Activated T-cell treated with anti-CD3 and anti-CD28 coated beads, Interleukin-2, amount 50 U/mL, for 72 hours (primary cell): ENCODE measurements around the gene CAPN5. TPM values are rescaled to one million over a fixed set of nuclear protein-coding genes. Genes with fewer than 3 reads are reported as not detected.
A peak's percentile ranks its signal among the peaks of the same experiment; 100 is the strongest.
"Not testable (repeated sequence)": the region's sequence is repeated elsewhere in the genome, so short reads cannot be mapped to it uniquely, and the experiment has no call there.

Source experiments
- ATAC-seq, 2 donors: fragments of 150-1000 bp; cut with Tn5 transposase; replicated peaks in 1 of 2; 2 replicates each; pipeline ENCODE4 v1.10.0; 2021; ENCODE audit warnings: moderate library complexity in 2 of 2, mild to moderate bottlenecking in 1 of 2
- DNase-seq, 2 donors: peaks; one replicate each; pipeline ENCODE4 v3.0.0; 2021 to 2022; ENCODE audit warnings: mixed read lengths in 1 of 2
- H3K27ac Mint-ChIP-seq: one replicate; pipeline ENCODE4 v1.8.0; 2022; ENCODE audit warnings: mild to moderate bottlenecking, moderate library complexity, mixed read lengths
- H3K27me3 Mint-ChIP-seq: one replicate; pipeline ENCODE4 v1.8.0; 2022; ENCODE audit warnings: low read depth, mixed read lengths
- H3K36me3 Mint-ChIP-seq, 2 donors: one replicate each; pipeline ENCODE4 v1.8.0; 2022; ENCODE audit warnings: mixed read lengths in 2 of 2, mild to moderate bottlenecking in 1 of 2; ENCODE audit not compliant: insufficient read depth in 2 of 2
- H3K4me1 Mint-ChIP-seq: one replicate; pipeline ENCODE4 v1.8.0; 2022; ENCODE audit warnings: low read depth, mixed read lengths
- H3K4me3 Mint-ChIP-seq, 2 donors: one replicate each; pipeline ENCODE4 v1.8.0; 2022; ENCODE audit warnings: mild to moderate bottlenecking in 2 of 2, mixed read lengths in 2 of 2, moderate library complexity in 2 of 2
- H3K9me3 Mint-ChIP-seq, 2 donors: one replicate each; pipeline ENCODE4 v1.8.0; 2022; ENCODE audit warnings: mixed read lengths in 2 of 2
- total RNA-seq, 2 donors: library from RNA; stranded (reverse); gene quantifications; one replicate each; pipeline ENCODE4 v1.2.3, GENCODE V29; 2022

The CAPN5 gene
- total RNA-seq, 2 donors from 2014 or later: 1.0 to 1.1 TPM

DNA sequence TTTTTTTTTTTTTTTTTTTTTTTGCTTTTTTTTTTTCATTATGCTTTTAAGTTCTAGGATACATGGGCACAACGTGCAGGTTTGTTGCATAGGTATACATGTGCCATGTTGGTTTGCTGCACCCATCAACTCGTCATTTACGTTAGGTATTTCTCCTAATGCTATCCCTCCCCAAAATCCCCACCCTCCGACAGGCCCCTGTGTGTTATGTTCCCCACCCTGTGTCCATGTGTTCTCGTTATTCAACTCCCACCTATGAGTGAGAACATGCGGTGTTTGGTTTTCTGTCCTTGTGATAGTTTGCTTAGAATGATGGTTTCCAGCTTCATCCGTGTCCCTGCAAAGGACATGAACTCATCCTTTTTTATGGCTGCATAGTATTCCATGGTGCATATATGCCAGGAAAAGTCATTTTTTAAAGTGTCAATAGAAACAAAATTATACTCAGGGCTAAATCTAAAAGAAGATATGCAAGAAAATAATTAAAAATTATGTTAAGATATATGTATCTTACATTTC, 18.8 kb upstream of the CAPN5 start:
- H3K36me3 Mint-ChIP-seq, H3K27me3 Mint-ChIP-seq, DNase-seq, H3K9me3 Mint-ChIP-seq, H3K27ac Mint-ChIP-seq, H3K4me3 Mint-ChIP-seq, ATAC-seq: not testable (repeated sequence)
- peaks cover 15% of the 10 kb centered on the region for H3K4me1 Mint-ChIP-seq

- ATAC-seq (no peak), DNase-seq (no peak)
- Mint-ChIP-seq H3K27me3 (peaks cover 7% of the 10 kb centered on the region), H3K9me3 (no peaks in the 10 kb centered on the region), H3K4me1 (peaks cover 15% of the 10 kb centered on the region), H3K36me3 (no peaks in the 10 kb centered on the region), H3K27ac (no peak overlapping the region), H3K4me3 (no peak overlapping the region)
Observed at GRCh38 chr11:77049026-77049425, 17.7 kb upstream of the CAPN5 start.

DNA sequence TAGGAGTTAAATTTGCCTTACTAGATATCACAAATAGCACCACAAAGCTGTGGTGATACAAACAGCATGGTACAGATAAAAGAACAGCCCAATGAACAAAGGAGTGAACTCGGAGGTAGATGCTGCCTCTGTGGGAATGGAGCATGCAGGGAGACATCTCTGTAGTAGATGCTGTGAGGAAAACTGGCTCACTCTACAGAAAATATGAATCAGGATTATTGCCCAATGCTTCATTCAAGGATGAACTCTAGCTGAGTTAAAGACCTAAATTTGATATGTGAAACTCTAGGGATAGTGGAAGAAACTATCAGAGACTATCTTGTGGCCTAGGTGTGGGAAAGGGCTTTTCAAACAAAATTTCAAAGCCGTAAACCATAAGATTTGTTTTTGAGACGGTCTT, 15.3 kb upstream of the CAPN5 start:
- Mint-ChIP-seq H3K4me3 (no peak overlapping the region), H3K4me1 (peaks cover 9% of the 10 kb centered on the region), H3K27ac (no peak overlapping the region), H3K36me3 (no peaks in the 10 kb centered on the region), H3K27me3 (no peaks in the 10 kb centered on the region), H3K9me3 (no peaks in the 10 kb centered on the region)
- DNase-seq: no peak
- no peak for ATAC-seq

- H3K27me3 Mint-ChIP-seq: no peaks in the 10 kb centered on the region
- peaks cover 0 to 1% of the 10 kb centered on the region in 2 donors for H3K36me3 Mint-ChIP-seq
- no peaks in the 10 kb centered on the region for H3K9me3 Mint-ChIP-seq
- no peak overlapping the region for H3K27ac Mint-ChIP-seq
- no peak overlapping the region for H3K4me3 Mint-ChIP-seq
- ATAC-seq: no peak
- no peaks in the 10 kb centered on the region for H3K4me1 Mint-ChIP-seq
- DNase-seq: no peak
Observed at GRCh38 chr11:77052518-77052917, 14.3 kb upstream of the CAPN5 start.

DNA sequence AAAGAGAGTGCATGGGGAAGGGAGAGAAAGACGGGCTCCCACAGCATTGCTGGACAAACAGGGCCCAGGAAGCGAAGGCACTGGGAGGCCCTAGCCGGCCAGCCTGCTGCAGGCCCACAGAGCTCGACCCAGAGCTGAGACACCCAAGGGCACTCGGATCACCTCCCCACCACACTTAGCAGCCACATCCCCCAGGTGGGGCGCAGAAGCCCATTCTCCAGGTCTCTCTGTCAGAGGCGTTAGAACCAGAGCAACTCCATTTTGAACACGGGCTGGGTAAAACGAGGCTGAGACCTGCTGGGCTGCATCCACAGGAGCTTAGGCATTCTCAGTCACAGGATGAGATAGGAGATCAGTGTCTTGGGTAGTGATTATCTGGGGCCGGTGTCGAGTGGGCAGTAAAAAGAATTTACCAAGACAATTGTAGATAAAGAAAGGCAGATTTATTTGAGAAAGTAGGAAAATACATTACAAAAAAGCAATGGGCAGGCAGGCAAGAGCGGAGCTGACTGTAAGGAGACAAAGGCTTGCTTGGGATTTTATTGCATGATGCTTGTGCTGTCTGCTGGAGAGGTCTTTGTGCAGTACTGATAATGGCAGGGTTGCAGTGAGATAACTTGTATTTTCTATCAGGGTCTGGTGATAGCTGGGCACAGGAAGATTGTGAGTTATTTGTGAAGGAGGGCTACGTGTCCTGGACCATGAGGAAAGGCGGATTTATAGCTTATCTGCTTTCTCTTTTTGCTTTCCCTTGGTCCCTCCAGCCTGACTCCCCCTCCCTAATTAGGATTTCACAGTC, 13.4 kb upstream of the CAPN5 start:
- Mint-ChIP-seq H3K27ac (no peak overlapping the region), H3K9me3 (no peaks in the 10 kb centered on the region), H3K4me1 (no peaks in the 10 kb centered on the region), H3K36me3 (peaks cover 0 to 1% of the 10 kb centered on the region in 2 donors), H3K27me3 (no peaks in the 10 kb centered on the region), H3K4me3 (no peak overlapping the region)
- ATAC-seq (no peak), DNase-seq (no peak)

DNA sequence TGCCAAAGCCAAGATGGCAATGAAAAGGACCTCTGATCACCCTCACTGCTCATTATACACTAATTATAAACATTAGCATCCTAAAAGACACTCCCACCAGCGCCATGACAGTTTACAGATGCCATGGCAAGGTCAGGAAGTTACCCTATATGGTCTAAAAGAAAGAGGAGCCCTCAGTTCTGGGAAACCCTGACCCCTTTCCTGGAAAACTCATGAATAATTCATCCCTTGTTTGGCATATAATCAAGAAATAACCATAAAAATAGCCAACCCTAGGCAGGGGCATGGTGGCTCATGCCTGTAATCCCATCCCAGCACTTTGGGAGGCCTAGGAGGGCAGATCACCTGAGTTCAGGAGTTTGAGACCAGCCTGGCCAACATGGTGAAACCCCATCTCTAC, 12.7 kb upstream of the CAPN5 start:
- H3K27ac Mint-ChIP-seq: no peak overlapping the region
- no peak overlapping the region for H3K4me3 Mint-ChIP-seq
- DNase-seq (no peak), ATAC-seq (no peak)
- H3K27me3 Mint-ChIP-seq: no peaks in the 10 kb centered on the region
- H3K9me3 Mint-ChIP-seq: no peaks in the 10 kb centered on the region
- H3K4me1 Mint-ChIP-seq: no peaks in the 10 kb centered on the region
- peaks cover 0 to 1% of the 10 kb centered on the region in 2 donors for H3K36me3 Mint-ChIP-seq

DNA sequence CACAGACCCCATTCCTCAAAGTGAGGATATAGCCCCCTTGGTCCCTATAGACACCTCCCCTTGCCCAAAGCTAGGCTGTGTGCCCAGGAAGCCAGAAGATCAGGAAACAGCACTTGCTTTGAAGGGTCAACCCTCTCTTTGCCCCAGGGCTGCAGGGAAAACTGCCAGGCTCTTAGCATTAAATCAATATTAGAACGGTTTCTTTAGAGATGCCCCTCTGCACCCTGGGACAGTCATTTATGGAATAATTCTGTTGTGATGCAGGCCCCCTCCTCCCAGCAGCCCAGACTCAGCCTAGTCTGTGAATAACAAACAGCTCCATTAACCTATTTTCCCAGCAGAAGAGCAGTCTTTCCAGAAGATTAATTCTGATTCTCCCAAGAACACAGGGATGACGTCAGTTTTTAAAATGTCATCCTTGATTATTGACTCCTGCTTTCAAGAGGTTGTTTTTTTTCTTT, 11.6 kb upstream of the CAPN5 start:
- Mint-ChIP-seq H3K36me3 (peaks cover 0 to 1% of the 10 kb centered on the region in 2 donors), H3K9me3 (no peaks in the 10 kb centered on the region), H3K4me3 (no peak overlapping the region), H3K4me1 (no peaks in the 10 kb centered on the region), H3K27ac (no peak overlapping the region), H3K27me3 (no peaks in the 10 kb centered on the region)
- ATAC-seq (no peak), DNase-seq (no peak)

GRCh38 chr11:77055913-77056312, 10.9 kb upstream of the CAPN5 start:
- Mint-ChIP-seq H3K36me3 (peaks cover 0 to 1% of the 10 kb centered on the region in 2 donors), H3K27ac (no peak overlapping the region), H3K9me3 (no peaks in the 10 kb centered on the region), H3K4me1 (no peaks in the 10 kb centered on the region), H3K27me3 (no peaks in the 10 kb centered on the region), H3K4me3 (no peak overlapping the region)
- no peak for DNase-seq
- no peak for ATAC-seq

DNA sequence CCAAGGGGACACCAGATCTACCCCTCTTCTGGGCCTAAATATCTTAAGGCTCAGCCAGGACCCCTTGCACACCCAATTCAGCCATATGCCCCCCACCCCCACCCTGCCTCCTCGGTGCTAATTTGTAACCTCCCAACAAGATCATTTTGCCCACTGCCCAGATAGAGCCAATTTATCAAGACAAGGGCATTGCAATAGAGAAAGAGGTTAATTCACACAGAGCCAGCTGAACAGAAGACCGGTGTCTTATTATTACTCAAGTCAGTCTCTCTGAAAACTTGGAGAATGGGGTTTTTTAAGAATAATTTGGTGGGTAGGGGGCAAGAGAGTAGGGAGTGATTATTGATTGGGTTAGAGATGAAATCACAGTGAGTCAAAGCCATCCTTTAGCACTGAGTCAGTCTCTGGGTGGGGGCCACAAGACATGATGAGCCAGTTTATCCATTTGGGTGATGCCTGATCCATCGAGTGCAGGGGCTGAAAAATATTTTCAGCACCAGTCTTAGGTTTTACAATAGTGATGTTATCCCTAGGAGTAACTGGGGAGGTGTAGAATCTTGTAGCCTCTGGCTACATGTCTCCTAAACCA, 9.9 kb upstream of the CAPN5 start:
- peak in 1 of 2 donors; percentile 56 for ATAC-seq
- Mint-ChIP-seq H3K27ac (no peak overlapping the region), H3K27me3 (no peaks in the 10 kb centered on the region), H3K4me3 (no peak overlapping the region), H3K9me3 (peaks cover 0 to 2% of the 10 kb centered on the region in 2 donors), H3K4me1 (no peaks in the 10 kb centered on the region), H3K36me3 (peaks cover under 1 to 1% of the 10 kb centered on the region in 2 donors)
- DNase-seq: no peak

GRCh38 chr11:77057938-77058474, 8.8 kb upstream of the CAPN5 start:
- ATAC-seq: no peak
- no peaks in the 10 kb centered on the region for H3K4me1 Mint-ChIP-seq
- no peaks in the 10 kb centered on the region for H3K27me3 Mint-ChIP-seq
- H3K36me3 Mint-ChIP-seq: peaks cover 3 to 5% of the 10 kb centered on the region in 2 donors
- H3K4me3 Mint-ChIP-seq: no peak overlapping the region
- no peak for DNase-seq
- H3K27ac Mint-ChIP-seq: no peak overlapping the region
- H3K9me3 Mint-ChIP-seq: peaks cover 2% of the 10 kb centered on the region in 2 donors

DNA sequence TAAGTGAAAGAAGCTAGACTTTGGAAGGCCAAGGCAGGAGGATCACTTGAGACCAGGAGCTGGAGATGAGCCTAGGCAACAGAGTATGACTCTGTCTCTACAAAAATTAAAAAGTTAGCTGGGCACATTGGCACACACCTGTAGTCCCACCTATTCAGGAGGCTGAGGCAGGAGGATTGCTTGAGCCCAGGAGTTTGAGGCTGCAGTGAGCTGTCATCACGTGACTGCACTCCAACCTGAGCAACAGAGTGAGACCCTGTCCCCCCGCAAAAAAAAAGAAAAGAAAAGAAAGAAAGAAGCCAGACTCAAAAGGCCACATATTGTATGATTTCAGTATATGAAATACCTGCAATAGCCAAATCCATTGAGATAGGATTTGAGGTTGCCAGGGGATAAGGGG, 7.9 kb upstream of the CAPN5 start:
- Mint-ChIP-seq H3K27me3 (no peaks in the 10 kb centered on the region), H3K36me3 (peaks cover 3 to 5% of the 10 kb centered on the region in 2 donors), H3K27ac (no peak overlapping the region), H3K4me1 (no peaks in the 10 kb centered on the region), H3K9me3 (peaks cover 2% of the 10 kb centered on the region in 2 donors), H3K4me3 (no peak overlapping the region)
- no peak for ATAC-seq
- DNase-seq: no peak

DNA sequence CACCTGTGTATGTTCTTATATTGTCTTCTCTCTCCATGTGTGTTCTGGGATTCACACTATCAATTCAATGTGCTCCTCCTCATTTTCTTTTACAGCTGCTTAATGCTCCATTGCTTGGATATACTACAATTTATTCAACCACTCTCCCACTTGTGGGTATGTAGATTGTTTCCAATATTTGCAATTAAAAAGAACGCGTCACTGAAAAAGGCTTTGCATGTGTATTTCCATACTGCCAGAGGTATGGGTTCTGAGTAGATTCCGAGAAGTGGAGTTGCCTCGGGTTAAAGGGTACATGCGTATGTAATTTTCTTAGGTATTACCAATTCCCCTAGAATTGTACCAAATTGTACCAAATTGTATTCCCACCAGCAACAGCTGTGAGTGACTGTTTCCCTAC, 7.0 kb upstream of the CAPN5 start:
- H3K9me3 Mint-ChIP-seq: peaks cover 2% of the 10 kb centered on the region in 2 donors
- ATAC-seq (no peak), DNase-seq (no peak)
- no peak overlapping the region for H3K4me3 Mint-ChIP-seq
- H3K4me1 Mint-ChIP-seq: no peaks in the 10 kb centered on the region
- no peaks in the 10 kb centered on the region for H3K27me3 Mint-ChIP-seq
- H3K27ac Mint-ChIP-seq: no peak overlapping the region
- peaks cover 3 to 5% of the 10 kb centered on the region in 2 donors for H3K36me3 Mint-ChIP-seq

GRCh38 chr11:77060234-77060633, 6.5 kb upstream of the CAPN5 start:
- DNase-seq (no peak), ATAC-seq (no peak)
- no peak overlapping the region for H3K4me3 Mint-ChIP-seq
- peaks cover 2% of the 10 kb centered on the region in 2 donors for H3K9me3 Mint-ChIP-seq
- H3K27ac Mint-ChIP-seq: no peak overlapping the region
- peaks cover 3 to 5% of the 10 kb centered on the region in 2 donors for H3K36me3 Mint-ChIP-seq
- no peaks in the 10 kb centered on the region for H3K4me1 Mint-ChIP-seq
- H3K27me3 Mint-ChIP-seq: no peaks in the 10 kb centered on the region
